Nephron progenitor cell (in vitro differentiated cells): Measurements from ENCODE around the gene PTGFRN.

Experiments used
- DNase-seq: peaks from one replicate; pipeline ENCODE4 v3.0.0; 2021
- H3K27ac Mint-ChIP-seq: 2 replicates; pipeline ENCODE4 v1.8.0; 2021; ENCODE audit warnings: mild to moderate bottlenecking, moderate library complexity, mixed read lengths
- H3K27me3 Mint-ChIP-seq: 2 replicates; pipeline ENCODE4 v1.8.0; 2021; ENCODE audit warnings: mild to moderate bottlenecking, low read depth, mixed read lengths; ENCODE audit not compliant: poor library complexity
- H3K36me3 Mint-ChIP-seq: 2 replicates; pipeline ENCODE4 v1.8.0; 2021; ENCODE audit warnings: low read depth, mixed read lengths
- H3K4me1 Mint-ChIP-seq: 2 replicates; pipeline ENCODE4 v1.8.0; 2021; ENCODE audit warnings: mixed read lengths
- H3K4me3 Mint-ChIP-seq: 2 replicates; pipeline ENCODE4 v1.8.0; 2021; ENCODE audit warnings: mild to moderate bottlenecking, moderate library complexity, mixed read lengths
- H3K9me3 Mint-ChIP-seq: 2 replicates; pipeline ENCODE4 v1.8.0; 2021; ENCODE audit warnings: mild to moderate bottlenecking, moderate library complexity, mixed read lengths
- CTCF ChIP-seq: fragments of 200-600 bp; sonication (generic); IDR thresholded peaks from 2 replicates; pipeline ENCODE4 v1.5.0; 2021; ENCODE audit warnings: antibody characterized with exemption

The PTGFRN gene

GRCh38 chr1:116882866-116883265 lies 26.9 kb upstream of the PTGFRN start:
- peaks cover 5% of the 10 kb centered on the region for H3K27me3 Mint-ChIP-seq
- no peaks in the 10 kb centered on the region for H3K9me3 Mint-ChIP-seq
- H3K4me1 Mint-ChIP-seq: peaks cover 44% of the 10 kb centered on the region
- DNase-seq: no peak
- H3K4me3 Mint-ChIP-seq: no peak overlapping the region
- no peak overlapping the region for H3K27ac Mint-ChIP-seq
- no peak for TF ChIP-seq CTCF
- H3K36me3 Mint-ChIP-seq: no peaks in the 10 kb centered on the region

- peaks cover 5% of the 10 kb centered on the region for H3K27me3 Mint-ChIP-seq
- DNase-seq: no peak
- H3K4me3 Mint-ChIP-seq: no peak overlapping the region
- no peak overlapping the region for H3K27ac Mint-ChIP-seq
- no peaks in the 10 kb centered on the region for H3K9me3 Mint-ChIP-seq
- no peaks in the 10 kb centered on the region for H3K36me3 Mint-ChIP-seq
- H3K4me1 Mint-ChIP-seq: peaks cover 56% of the 10 kb centered on the region
- TF ChIP-seq CTCF: no peak
These were observed 23.3 kb upstream of the PTGFRN start for GRCh38 chr1:116886291-116886878.

GRCh38 chr1:116887212-116887611 lies 22.5 kb upstream of the PTGFRN start:
- DNase-seq: no peak
- peak overlapping the region; percentile 10 for H3K27ac Mint-ChIP-seq
- TF ChIP-seq CTCF: no peak
- H3K4me1 Mint-ChIP-seq: peaks cover 56% of the 10 kb centered on the region
- H3K27me3 Mint-ChIP-seq: peaks cover 6% of the 10 kb centered on the region
- H3K36me3 Mint-ChIP-seq: no peaks in the 10 kb centered on the region
- H3K4me3 Mint-ChIP-seq: no peak overlapping the region
- H3K9me3 Mint-ChIP-seq: no peaks in the 10 kb centered on the region

GRCh38 chr1:116889380-116889779 lies 20.3 kb upstream of the PTGFRN start:
- Mint-ChIP-seq H3K27ac (no peak overlapping the region), H3K4me3 (no peak overlapping the region), H3K36me3 (peaks cover 4% of the 10 kb centered on the region), H3K4me1 (peaks cover 51% of the 10 kb centered on the region), H3K9me3 (peaks cover 12% of the 10 kb centered on the region), H3K27me3 (peaks cover 14% of the 10 kb centered on the region)
- no peak for TF ChIP-seq CTCF
- no peak for DNase-seq

- Mint-ChIP-seq H3K9me3 (peaks cover 30% of the 10 kb centered on the region), H3K27ac (peak overlapping the region; percentile 33), H3K4me1 (peaks cover 45% of the 10 kb centered on the region), H3K27me3 (peaks cover 9% of the 10 kb centered on the region), H3K36me3 (peaks cover 17% of the 10 kb centered on the region), H3K4me3 (no peak overlapping the region)
- DNase-seq: no peak
- TF ChIP-seq CTCF: no peak
These were observed 18.2 kb upstream of the PTGFRN start for GRCh38 chr1:116891396-116892079.

GRCh38 chr1:116895073-116895472 lies 14.6 kb upstream of the PTGFRN start:
- peaks cover 21% of the 10 kb centered on the region for H3K36me3 Mint-ChIP-seq
- H3K4me1 Mint-ChIP-seq: peaks cover 22% of the 10 kb centered on the region
- no peak for TF ChIP-seq CTCF
- H3K9me3 Mint-ChIP-seq: peaks cover 45% of the 10 kb centered on the region
- H3K4me3 Mint-ChIP-seq: no peak overlapping the region
- DNase-seq: no peak
- no peak overlapping the region for H3K27ac Mint-ChIP-seq
- H3K27me3 Mint-ChIP-seq: peaks cover 9% of the 10 kb centered on the region
